Esophagus muscularis mucosa (tissue), 4 donors: Measurements from ENCODE around the gene LAPTM5.

ENCODE experiments used
- EP300 ChIP-seq: sonication (generic); formaldehyde crosslinking; IDR thresholded peaks from one replicate; pipeline ENCODE4 v1.6.1; 2017; ENCODE audit warnings: antibody characterized with exemption
- POLR2A ChIP-seq: fragments of 450-650 bp; IDR thresholded peaks from one replicate; pipeline ENCODE4 v1.6.1; 2017; ENCODE audit warnings: antibody characterized with exemption, moderate library complexity, mild to moderate bottlenecking, low read depth
- TF ChIP-seq, protein P1 (sequence below), 3 experiments: fragments of 200-600 bp in 2 of 3; fragments of 450-650 bp in 1 of 3; sonication (generic) in 2 of 3; IDR thresholded peaks; one replicate each; pipeline ENCODE4 v1.5.1; 2017 to 2019; ENCODE audit warnings: antibody characterized with exemption in 3 of 3, mild to moderate bottlenecking in 2 of 3, moderate library complexity in 1 of 3

DNA sequence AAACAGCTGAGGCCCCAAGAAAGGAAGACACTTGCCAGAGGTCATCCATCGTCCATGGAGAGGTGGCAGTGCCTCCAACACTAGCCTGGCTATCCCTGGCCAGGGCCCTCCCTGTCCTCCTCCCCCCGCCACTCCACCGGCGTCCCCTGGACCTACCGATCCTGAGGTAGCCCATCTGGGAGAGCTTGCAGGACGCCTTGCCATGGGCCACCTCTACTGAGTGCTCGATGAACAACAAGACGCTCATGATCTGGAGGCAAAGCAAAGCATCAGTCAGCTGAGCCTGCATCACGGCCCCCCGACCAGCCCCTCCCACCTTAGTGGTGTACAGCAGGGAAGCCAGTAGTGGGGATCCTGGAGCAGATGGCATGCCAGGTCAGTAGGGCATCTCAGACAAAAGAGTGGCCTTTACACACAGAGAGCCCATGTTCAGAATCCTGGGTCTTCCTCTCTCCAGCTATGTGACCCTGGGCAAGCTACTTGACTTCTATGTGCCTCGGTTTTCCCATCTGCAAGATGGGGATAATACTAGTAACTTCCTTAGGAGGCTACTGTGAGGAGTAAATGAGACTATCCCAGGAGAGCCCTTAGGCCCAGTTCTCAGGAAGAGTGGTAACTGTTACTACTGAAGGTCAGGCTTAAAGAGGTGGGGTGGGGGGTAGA is 15.1 kb downstream of the LAPTM5 start:
- TF ChIP-seq EP300 = no peak
- no peak for TF ChIP-seq POLR2A
- TF ChIP-seq, protein P1, sequence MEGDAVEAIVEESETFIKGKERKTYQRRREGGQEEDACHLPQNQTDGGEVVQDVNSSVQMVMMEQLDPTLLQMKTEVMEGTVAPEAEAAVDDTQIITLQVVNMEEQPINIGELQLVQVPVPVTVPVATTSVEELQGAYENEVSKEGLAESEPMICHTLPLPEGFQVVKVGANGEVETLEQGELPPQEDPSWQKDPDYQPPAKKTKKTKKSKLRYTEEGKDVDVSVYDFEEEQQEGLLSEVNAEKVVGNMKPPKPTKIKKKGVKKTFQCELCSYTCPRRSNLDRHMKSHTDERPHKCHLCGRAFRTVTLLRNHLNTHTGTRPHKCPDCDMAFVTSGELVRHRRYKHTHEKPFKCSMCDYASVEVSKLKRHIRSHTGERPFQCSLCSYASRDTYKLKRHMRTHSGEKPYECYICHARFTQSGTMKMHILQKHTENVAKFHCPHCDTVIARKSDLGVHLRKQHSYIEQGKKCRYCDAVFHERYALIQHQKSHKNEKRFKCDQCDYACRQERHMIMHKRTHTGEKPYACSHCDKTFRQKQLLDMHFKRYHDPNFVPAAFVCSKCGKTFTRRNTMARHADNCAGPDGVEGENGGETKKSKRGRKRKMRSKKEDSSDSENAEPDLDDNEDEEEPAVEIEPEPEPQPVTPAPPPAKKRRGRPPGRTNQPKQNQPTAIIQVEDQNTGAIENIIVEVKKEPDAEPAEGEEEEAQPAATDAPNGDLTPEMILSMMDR (IDR thresholded peaks at IDR 0.05) = no peak
